ENCODE results near the gene R3HDML.

R3HDML gene

DNA sequence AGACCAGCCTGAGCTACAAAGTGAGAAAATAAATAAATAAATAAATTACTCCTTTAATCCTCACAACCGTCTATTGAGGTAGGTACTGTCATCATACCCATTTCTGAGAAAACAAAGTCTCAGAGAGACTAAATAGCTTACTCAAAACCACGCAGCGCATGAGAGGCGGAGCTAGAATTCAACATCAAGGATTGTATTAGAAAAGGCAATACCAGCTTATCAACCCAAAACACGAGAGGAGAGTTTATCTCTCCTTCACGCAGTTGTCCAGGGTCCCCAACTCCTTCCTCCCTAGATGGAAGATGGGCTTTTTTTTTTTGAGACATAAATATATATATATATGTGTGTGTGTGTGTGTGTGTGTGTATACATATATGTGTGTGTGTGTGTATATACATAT is 30.9 kb downstream of the R3HDML start:
- DNase-seq = no peak

DNA sequence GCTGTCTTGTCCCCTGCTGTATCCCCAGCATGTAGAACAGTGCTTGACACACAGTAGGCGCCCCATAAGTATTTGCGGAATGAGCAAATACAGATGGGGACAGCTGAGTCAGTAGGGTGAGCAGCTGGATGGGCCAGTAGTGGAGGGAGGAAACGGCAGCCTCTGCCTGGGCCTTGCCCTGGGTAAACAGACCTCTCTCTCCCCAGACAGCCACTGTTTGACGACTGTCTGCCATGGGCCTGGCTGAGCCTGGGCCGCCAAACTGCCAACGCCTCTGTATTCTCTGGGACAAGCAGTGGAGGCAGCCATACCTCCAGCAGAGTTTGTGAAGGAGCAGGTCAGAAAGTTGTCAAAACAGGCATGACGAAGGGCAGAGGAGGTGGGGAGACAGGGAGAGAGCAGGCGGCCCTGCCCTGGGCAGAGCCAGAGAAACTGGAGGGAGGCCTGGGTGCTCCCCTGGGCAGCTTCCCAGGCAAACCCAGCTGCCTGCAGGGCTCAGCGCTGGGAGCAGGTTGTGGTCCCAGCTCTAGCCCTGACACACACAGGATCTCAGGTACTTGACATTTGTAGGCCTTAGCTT is 33.9 kb downstream of the R3HDML start:
- no peak for DNase-seq

DNA sequence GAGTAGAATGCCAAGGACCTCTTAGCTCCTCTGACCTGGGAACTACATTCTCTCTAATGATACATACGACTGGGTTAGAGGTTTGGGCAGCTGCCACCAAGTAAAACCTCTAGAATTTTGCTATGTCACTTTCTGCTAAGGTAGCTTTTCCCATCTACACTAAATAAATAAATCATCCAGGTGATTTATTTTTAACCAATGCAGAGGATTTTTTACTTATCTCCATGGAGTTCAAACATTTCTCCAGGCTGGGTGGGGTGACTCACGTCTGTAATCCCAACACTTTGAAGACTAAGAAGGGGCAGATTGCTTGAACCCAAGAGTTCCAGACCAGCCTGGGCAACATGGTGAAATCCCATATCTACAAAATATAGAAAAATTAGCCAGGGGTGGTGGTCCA is 45.8 kb downstream of the R3HDML start:
- no peak for DNase-seq

DNA sequence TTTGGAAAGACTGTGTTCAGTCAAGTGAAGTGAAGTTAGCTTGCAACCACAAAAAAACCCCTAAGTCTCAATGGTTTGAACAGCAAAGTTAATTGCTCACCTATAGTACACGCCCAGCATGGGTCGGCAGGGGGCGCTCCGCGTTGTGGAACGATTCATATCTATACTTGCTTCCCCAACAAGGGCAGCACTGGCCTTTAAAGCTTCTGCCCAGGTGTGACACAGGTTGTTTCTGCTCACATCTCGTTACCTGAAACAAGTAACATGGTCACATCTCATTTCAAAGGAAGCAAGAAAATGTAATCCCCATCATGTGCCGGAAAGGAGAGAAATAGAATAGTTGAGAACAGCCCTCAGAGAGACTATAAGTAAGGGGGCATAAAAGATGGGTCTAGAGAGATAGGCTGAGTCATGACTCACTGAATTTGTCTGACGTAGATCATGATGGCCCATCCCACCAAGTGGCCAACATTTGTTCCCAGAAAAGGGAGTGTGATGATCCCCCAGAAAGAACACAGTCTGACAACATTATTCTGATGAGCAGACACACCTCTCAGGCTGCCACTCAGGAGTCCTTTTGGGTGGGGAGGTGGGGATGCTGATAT is 47.7 kb downstream of the R3HDML start:
- peak; percentile 83 for DNase-seq

DNA sequence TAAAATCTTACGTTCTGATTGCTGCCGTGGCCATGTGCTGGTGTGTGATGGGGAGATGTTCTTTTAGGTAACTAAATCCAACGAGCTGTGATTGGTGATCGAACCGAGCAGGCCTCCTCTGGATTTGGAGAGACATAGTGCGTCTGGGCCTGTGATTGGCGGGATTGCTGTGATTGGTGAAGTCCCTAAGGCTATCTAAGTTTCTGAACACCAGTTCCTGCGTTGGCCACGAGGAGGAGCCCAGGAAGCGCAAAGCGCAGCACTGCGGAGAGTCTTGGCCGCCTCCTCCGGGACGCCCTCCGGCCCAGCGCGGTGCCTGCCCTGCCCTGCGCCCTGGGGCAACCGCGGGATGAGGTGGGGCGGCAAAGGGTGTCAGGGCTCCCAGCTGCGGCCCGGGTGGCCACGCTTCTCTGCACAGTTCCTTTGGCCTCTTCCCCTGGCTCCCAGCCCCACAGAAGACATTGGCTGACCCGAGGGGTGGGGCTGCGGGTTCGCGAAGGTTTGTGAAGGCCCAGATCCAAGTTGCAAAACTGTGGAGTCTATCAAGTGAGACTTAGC is 51.7 kb downstream of the R3HDML start:
- peak; percentile 68 for DNase-seq

DNA sequence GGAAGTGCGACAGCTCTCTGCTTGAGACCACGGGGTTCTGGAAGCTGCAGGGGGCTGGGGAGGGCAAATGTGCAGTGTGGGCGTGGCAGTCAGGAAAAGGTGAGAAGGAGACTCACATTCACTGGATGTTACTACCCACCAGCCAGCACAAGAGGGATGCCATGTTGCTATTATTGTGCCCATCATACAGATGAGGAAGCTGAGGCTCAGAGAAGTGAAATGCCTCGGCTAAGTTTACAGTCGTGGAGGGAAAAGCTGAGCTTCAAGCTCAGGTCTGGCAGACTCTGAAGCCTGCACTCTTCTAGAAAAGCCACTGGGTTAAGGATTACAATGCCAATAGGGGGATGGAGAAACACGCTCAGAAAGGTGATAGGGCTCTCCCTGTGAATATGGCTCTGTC is 53.0 kb downstream of the R3HDML start:
- no peak for DNase-seq

DNA sequence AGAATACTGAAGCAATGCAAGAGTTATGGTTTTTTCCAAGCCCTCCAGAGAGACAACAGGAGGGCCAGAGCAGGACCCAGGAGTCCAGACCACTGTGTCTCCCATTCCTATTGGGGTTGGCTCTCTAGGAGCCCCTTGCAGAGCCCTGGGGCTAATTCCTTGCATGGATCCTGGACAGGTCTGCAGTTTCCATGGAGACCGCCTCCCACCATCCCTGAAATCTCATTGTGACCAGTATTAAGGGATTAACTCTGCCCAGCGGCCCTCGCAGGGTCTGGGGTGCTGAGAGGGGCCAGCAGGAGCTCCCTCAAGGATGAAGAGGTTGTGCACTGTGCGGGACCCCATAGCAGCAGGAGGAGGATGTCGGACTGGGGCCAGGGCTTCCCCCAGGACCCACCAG is 53.4 kb downstream of the R3HDML start:
- no peak for DNase-seq

DNA sequence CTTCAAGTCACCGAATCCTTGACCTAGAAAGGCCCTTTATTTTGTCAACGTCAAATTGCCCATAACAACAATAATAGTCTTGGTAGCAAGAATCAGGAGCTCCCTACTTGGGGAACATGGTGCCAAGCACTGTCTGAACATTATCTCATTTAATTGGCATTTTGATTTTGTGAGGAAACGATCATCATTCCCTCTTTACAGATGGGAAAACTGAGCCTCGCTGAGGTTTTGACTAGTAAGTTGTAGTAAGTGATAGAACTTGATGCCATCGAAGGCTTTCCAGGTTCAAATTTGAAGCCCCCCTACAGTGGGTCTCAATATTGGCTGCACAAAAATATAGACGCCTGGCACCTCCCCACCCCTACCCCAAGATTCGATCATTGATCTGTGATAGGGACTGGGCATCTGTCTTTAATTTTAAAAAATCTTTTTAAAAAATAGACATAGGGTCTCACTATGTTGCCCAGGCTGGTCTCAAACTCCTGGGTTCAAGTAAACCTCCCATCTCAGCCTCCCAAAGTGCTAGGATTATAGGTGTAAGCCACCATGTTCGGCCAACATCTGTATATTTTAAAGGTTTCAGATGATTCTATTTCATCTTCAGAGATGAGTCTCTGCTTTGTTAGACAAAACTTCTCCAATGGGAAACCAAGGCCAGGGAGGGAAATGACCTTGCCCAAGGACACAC is 55.4 kb downstream of the R3HDML start:
- DNase-seq = no peak

DNA sequence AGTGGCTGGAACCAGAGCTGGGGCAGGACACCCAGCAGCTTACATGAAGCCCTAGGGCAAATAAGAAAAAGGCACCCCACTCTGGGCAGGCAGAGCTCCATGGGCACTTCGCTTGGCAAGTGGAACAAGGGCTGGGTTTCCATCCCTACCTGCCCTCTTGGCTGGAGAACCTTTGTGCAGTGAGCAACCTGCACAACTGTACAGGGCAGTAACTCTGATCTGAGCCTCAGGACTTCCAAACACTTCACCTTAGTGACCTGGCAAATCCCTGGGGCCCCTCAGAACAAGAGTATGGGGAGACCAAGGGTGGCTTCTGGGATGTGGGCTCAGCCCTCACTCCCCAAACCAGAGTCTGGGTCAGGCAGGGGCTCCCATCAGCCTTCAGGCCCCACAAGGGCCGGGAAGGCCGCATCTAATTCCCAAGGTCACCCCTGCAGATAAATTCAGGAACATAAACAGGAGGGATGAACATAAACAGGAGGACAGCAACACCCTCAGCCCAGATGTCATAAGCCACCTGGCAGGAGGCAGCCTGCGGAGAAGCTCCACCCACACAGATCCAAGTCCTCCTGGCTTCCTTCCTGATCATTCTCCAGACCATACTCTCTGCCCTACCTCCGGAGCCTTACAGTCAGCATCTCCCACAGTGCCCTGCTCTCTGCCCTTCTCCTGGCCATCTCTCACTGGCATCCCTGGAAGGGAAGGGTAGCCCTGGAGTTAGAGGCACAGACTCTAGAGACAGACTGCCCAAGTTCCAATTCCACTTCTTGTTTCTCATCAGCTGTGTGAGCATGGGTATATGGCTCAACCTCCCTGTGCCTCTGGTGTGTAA is 56.1 kb downstream of the R3HDML start:
- no peak for DNase-seq

DNA sequence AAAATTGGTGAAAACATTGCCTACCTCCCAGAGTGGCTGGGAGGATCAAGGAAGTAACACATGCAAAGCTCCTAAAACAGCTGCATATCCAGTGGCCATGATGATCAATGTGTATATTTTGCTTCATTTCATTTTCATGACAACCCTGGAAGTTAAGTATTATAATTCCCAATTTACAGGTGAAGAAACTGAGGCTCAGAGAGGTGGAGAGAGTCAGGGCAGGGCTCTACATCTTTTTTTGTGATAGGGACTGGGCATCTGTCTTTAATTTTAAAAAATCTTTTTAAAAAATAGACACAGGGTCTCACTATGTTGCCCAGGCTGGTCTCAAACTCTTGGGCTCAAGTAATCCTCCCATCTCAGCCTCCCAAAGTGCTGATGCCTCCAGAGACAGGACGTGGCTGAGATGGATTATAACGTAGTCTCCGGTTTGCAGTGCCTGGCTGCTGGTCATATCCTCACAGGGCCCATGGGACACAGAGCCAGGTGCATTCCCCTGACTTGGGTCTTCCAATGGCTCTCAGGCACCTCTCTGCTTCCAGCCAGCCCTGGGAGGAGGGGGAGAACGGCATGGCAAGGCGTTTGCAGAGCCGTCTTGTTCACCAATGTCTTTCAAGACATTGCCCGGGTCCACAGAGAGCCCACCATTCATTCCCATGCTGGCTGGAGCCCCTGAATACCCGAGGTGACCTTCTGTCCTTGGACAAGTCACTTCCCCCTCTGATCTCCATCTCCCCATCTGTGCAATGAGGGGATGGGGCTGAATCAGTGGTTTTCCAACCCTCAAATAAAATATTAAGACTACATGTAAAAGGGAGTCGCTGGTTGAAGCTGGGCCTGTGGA is 57.0 kb downstream of the R3HDML start:
- no peak for DNase-seq

DNA sequence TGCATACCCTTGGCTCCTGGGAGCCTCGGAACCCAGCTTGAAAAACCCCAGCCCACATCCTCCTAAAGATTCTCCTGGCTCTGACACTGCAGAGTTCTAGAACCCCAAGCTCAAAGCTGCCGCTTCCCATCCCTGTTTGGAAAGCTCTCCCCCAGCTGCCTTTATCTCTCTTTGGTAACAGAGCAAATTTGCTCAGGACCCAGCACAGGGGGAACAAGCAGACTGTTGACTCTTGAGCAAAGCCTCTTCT is 57.5 kb downstream of the R3HDML start:
- no peak for DNase-seq

DNA sequence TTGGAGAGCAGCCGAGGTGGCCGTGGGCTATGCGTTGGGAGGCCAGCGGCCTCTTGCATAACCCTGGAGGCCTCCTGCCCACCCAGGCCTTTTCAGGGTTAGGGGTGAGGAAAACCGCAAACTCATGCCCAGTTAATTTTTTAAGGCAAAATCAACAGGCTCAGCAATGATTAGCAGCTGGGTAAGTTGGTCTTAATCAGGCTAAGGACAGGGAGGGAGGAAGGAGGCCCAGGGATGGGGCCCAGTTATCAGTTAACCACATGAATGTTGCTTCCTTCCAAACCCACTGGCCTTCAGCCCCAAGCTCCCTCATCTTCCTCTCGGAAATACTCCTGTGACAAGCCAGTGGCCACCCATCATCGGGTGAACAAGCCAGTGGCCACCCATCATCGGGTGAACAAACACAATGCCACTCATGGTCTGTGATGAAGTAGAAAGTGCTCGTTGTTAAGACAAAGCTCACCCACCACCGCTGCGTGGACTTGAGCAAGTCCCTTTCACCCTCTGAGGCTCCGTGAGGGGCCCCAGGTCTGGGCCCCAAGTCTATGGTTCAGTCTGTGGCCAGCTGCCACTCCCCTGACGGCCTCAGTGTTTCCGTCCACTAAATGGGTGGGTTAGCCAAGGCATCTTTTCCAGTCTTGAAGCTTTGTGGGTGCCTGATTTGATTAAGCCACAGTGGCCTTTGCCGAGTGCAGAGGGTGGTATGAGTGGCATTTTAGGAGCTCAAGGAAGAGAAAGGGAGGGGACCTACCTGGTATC is 58.0 kb downstream of the R3HDML start:
- no peak for DNase-seq

DNA sequence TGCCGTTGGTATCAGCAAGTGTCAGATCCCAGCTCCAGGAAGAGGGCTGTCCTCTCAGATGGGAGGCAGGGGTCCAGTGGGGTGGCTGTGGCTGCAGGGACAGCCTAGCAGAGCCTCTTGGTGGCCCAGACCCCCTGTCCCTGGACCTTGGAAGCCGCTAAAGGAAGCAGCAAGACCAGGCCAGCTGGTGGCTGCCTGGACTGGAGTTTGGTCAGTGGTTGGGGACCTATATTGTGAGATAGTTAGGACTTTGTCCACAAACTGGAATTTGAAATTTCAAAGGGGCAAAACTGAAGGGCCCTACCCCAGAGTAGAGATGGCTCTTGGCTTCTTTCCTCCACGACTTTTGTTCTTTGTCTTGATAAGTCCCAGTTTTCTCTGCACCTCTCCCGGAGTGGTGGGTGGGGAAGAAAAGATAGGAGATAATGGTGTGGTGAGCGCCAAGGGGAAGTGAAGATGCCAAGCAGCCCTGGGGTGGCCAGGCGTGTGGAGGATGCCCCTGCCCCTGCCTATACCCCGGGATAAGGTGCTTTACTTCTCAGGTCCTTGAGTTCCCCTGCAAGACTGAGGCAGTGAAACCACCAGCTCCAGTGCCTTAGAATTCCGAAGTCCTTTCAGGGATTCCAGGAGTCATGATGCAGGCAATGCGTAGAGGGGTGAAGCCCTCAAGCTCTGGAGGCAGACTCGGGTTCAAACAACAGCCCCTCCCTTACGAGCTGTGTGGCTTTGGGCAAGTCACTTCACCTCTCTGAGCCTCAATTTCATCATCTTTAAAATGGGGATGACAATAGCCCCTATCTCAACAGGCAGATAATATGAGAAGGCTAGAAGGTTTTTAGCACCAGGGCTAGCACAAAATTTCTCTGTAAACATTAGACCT is 58.9 kb downstream of the R3HDML start:
- no peak for DNase-seq

DNA sequence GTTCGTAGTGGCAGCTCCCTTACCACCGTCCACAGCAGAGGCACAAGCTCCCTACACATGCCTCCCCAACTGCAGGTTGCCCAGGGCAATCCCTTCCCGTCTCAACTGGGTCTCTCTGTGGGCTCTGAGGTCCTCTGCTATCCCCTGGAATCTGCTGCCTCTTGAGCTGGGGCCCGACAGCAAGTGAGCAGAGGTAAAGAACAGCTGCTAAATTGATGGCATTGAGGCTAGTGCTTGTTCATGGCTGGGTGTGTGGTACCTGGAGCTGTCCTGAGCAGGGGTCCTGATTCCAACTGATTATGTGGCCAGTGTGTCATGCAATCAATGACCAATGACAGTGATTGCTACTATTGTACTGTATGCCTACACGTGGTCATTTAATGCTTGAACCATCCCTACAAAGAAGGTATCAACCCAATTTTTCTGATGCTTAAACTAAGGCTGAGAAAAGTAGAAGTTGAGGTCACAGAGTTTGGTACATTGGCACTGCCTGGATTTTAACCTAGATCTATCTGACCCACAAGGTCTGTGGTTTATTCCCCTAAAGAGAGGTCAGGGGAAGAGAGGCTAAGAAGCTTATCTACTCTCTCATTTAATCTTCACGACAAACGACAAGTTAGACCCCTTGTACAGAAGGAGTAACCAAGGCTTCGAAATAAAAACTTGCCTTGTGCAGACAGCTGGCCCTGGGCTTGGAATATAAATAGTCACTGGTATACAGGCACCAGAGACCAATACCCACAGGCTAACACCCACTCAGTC is 59.7 kb downstream of the R3HDML start:
- DNase-seq = no peak

DNA sequence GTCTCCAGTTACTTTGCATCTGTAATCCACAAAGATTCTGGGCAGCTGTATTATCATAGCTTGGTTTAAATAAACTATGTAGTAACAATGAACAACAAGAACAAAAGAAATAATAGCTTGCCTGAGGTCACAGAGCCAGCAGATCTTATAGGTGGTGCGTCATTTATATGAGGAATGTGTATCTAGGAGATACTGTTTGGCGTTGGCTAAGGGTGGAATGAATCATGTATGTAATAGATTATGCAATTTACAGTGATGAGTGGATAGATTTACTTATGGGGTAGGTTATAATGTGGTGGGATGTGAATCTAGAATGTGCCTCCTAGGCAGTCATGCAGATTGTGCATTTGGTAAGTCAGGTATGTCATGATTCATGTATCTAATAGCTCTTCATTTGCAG is 61.5 kb downstream of the R3HDML start:
- no peak for DNase-seq

DNA sequence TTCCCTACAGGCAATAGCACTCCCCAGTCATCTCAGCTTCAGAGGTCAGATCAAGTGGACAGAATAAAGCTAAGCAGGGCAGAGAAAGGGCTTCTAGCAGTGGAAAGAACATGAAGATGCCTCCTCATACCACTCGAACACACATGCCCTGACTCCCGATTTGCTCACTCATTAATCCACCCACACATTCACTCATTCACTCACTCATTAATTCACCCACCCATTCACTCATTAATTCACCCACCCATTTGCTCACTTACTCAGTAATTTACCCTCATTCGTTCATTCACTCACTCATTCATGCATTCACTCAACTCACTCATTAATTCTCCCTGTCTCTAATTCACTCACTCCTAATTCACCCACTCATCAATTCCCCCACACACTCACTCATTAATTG is 62.6 kb downstream of the R3HDML start:
- no peak for DNase-seq

DNA sequence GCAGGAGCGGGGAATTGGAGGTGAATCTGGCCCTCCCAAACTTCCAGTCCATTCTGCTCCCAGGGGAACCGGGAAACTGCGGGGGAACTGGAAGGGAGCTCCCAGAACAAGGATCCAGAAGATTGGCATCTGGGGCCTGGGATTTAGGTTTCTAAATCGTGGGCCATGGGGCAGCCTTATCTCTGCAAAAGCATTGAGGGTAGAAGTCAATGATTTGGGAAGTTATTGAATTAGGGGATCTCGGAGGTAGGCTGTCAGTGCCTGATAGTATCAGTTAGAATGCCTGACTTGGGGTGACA is 63.8 kb downstream of the R3HDML start:
- no peak for DNase-seq

All from activated T-cell treated with anti-CD3 and anti-CD28 coated beads, Interleukin-2, amount 50 U/mL, for 1 hour (primary cell).